ENCODE measurements around the gene GCK.

- TF ChIP-seq CTCF (IDR thresholded peaks at IDR 0.05) = no peak
- TF ChIP-seq ZFX (IDR thresholded peaks at IDR 0.05; ENCODE audit: borderline replicate concordance) = no peak
Observed at GRCh38 chr7:44217223-44217714, 28.0 kb upstream of the GCK start.

Data from 22Rv1 (cell line).